DMS53 treated with DMSO at 0.1 percent for 48 hours (cell line): ENCODE data around the gene MBLAC1.
"Not testable (repeated sequence)": the region's sequence is repeated elsewhere in the genome, so short reads cannot be mapped to it uniquely, and the experiment has no call there.

ENCODE experiments used
- DNase-seq: peaks from one replicate; lab custom pipeline; 2025; ENCODE audit not compliant: unreplicated experiment; lab: John Stamatoyannopoulos, UW

Gene MBLAC1

GRCh38 chr7:100122067-100122466 is 4.7 kb upstream of the MBLAC1 start:
- DNase-seq = peak; percentile 98

GRCh38 chr7:100122568-100122967 is 4.2 kb upstream of the MBLAC1 start:
- DNase-seq = no peak

- DNase-seq = no peak
Observed at GRCh38 chr7:100124301-100125230, 2.2 kb upstream of the MBLAC1 start.

- no peak for DNase-seq
Observed at GRCh38 chr7:100126239-100126930, 382 bp upstream of the MBLAC1 start.

GRCh38 chr7:100127866-100128636 is 1.3 kb downstream of the MBLAC1 start:
- DNase-seq = peak; percentile 52

GRCh38 chr7:100128637-100128963 is 1.8 kb downstream of the MBLAC1 start:
- no peak for DNase-seq

GRCh38 chr7:100130220-100130607 is 3.4 kb downstream of the MBLAC1 start:
- DNase-seq = peak; percentile 93

GRCh38 chr7:100130608-100131453 is 4.1 kb downstream of the MBLAC1 start:
- DNase-seq = peak; percentile 88

GRCh38 chr7:100132126-100132525 is 5.4 kb downstream of the MBLAC1 start:
- peak; percentile 29 for DNase-seq

GRCh38 chr7:100132697-100133151 is 6.0 kb downstream of the MBLAC1 start:
- DNase-seq = peak; percentile 68

- DNase-seq = peak; percentile 37
Observed at GRCh38 chr7:100137851-100138760, 11.3 kb downstream of the MBLAC1 start.

GRCh38 chr7:100141555-100141949 is 14.8 kb downstream of the MBLAC1 start:
- no peak for DNase-seq

- DNase-seq = no peak
Observed at GRCh38 chr7:100142461-100142860, 15.7 kb downstream of the MBLAC1 start.

- DNase-seq = not testable (repeated sequence)
Observed at GRCh38 chr7:100146350-100146749, 19.6 kb downstream of the MBLAC1 start.

GRCh38 chr7:100147278-100147677 is 20.5 kb downstream of the MBLAC1 start:
- DNase-seq = no peak

- no peak for DNase-seq
Observed at GRCh38 chr7:100148225-100148558, 21.4 kb downstream of the MBLAC1 start.

- DNase-seq = peak; percentile 99
Observed at GRCh38 chr7:100148559-100149328, 22.0 kb downstream of the MBLAC1 start, which contains the start of gene LAMTOR4. Gene LAMTOR4, plus strand, starts transcription at chr7:100148918. Its CDS starts 55 bp downstream, at chr7:100148973.

- no peak for DNase-seq
Observed at GRCh38 chr7:100152404-100152803, 25.6 kb downstream of the MBLAC1 start.
